Prostate gland (tissue), 2 donors: ENCODE measurements around the gene IL2RA. TPM values are rescaled to one million over a fixed set of nuclear protein-coding genes. Genes with fewer than 3 reads are reported as not detected.
"Not testable (repeated sequence)": the region's sequence is repeated elsewhere in the genome, so short reads cannot be mapped to it uniquely, and the experiment has no call there.

ENCODE experiments used
- DNase-seq: peaks from one replicate; pipeline ENCODE4 v3.0.0-alpha.2; 2019; ENCODE audit warnings: low spot score
- H3K27ac ChIP-seq, 2 donors: fragments of 200-600 bp; sonication (generic); 2 replicates each; pipeline ENCODE4 v1.5.1; 2017 to 2019
- H3K27me3 ChIP-seq: fragments of 200-600 bp; sonication (generic); replicated peaks from 2 replicates; pipeline ENCODE4 v1.5.1; 2019; ENCODE audit not compliant: insufficient read depth
- H3K36me3 ChIP-seq, 2 donors: fragments of 200-600 bp; sonication (generic); 1 replicate in 1 of 2; 2 replicates in 1 of 2; pipeline versions ENCODE4 v1.5.1 to v1.8.1; 2017 to 2019
- H3K4me1 ChIP-seq: fragments of 200-600 bp; sonication (generic); replicated peaks from 2 replicates; pipeline ENCODE4 v1.5.1; 2019
- H3K4me3 ChIP-seq, 2 donors: fragments of 200-600 bp; sonication (generic); 2 replicates each; pipeline ENCODE4 v1.5.1; 2017 to 2019
- H3K9me3 ChIP-seq: fragments of 200-600 bp; sonication (generic); 2 replicates; pipeline ENCODE4 v1.5.1; 2017
- CTCF ChIP-seq, 4 experiments: fragments of 200-600 bp in 2 of 4; fragments of 450-650 bp in 2 of 4; sonication (generic) in 2 of 4; IDR thresholded peaks; 1 replicate in 3 of 4; 2 replicates in 1 of 4; pipeline ENCODE4 v1.5.1; 2016 to 2019; ENCODE audit warnings: antibody characterized with exemption in 4 of 4, mild to moderate bottlenecking in 2 of 4, moderate library complexity in 2 of 4
- POLR2A ChIP-seq: fragments of 450-650 bp; IDR thresholded peaks from one replicate; pipeline ENCODE4 v1.6.1; 2016; ENCODE audit warnings: antibody characterized with exemption, mild to moderate bottlenecking
- POLR2AphosphoS5 ChIP-seq: sonication (generic); formaldehyde crosslinking; IDR thresholded peaks from one replicate; pipeline ENCODE4 v1.6.1; 2017; ENCODE audit warnings: antibody characterized with exemption
- WGBS: methylation state at CpG from one replicate; pipeline ENCODE4 v1.1.5; 2018; 5-methylcytosine and 5-hydroxymethylcytosine counted together
- intact Hi-C: fragments of 100-400 bp; cut with DNase I; formaldehyde crosslinking; loops from one replicate; pipeline ENCODE4 v1.14.2; 2022
- total RNA-seq, 2 donors: library from RNA; depleted of rRNA; stranded (reverse); fragments of >200 nt; gene quantifications; one replicate each; pipeline ENCODE4 v1.1.0, GENCODE V29; 2016

The IL2RA gene
- total RNA-seq, 2 donors from 2014 or later: 1.9 TPM; not detected in 1

GRCh38 chr10:6006991-6007390 is 55.2 kb downstream of the IL2RA start:
- no peak for DNase-seq
- H3K27ac ChIP-seq: no peak overlapping the region
- H3K36me3 ChIP-seq: no peaks in the 10 kb centered on the region
- no peaks in the 10 kb centered on the region for H3K9me3 ChIP-seq
- intact Hi-C loops: no loop called here
- WGBS: 100% methylated on average over 1 of the region's 1 CpG
- H3K4me1 ChIP-seq: no peaks in the 10 kb centered on the region
- no peaks in the 10 kb centered on the region for H3K27me3 ChIP-seq
- TF ChIP-seq CTCF (IDR thresholded peaks at IDR 0.05) (no peak), POLR2AphosphoS5 (no peak), POLR2A (no peak)
- H3K4me3 ChIP-seq: no peak overlapping the region

- no peak overlapping the region for H3K27ac ChIP-seq
These were observed 55.6 kb downstream of the IL2RA start for GRCh38 chr10:6006546-6006945.

GRCh38 chr10:6005856-6006395 is 56.2 kb downstream of the IL2RA start:
- intact Hi-C loops: no loop called here
- DNase-seq: no peak
- no peak overlapping the region for H3K27ac ChIP-seq
- no peak for TF ChIP-seq POLR2AphosphoS5
- no peak for TF ChIP-seq POLR2A
- no peak for TF ChIP-seq CTCF (IDR thresholded peaks at IDR 0.05)
- H3K4me3 ChIP-seq: no peak overlapping the region
- WGBS: 79% methylated on average over 8 of the region's 8 CpGs
- no peaks in the 10 kb centered on the region for H3K9me3 ChIP-seq
- no peaks in the 10 kb centered on the region for H3K4me1 ChIP-seq
- H3K27me3 ChIP-seq: no peaks in the 10 kb centered on the region
- H3K36me3 ChIP-seq: no peaks in the 10 kb centered on the region

More at GRCh38 chr10:6006546-6006945, 55.6 kb downstream of the IL2RA start:
- no peak for TF ChIP-seq CTCF (IDR thresholded peaks at IDR 0.05)
- no peak for TF ChIP-seq POLR2A
- TF ChIP-seq POLR2AphosphoS5: no peak
- H3K4me3 ChIP-seq: no peak overlapping the region
- intact Hi-C loops: no loop called here
- no peak for DNase-seq
- H3K27me3 ChIP-seq: no peaks in the 10 kb centered on the region
- no peaks in the 10 kb centered on the region for H3K36me3 ChIP-seq
- no peaks in the 10 kb centered on the region for H3K4me1 ChIP-seq
- WGBS: 79% methylated on average over 3 of the region's 3 CpGs
- H3K9me3 ChIP-seq: no peaks in the 10 kb centered on the region

GRCh38 chr10:6005161-6005804 is 56.9 kb downstream of the IL2RA start:
- WGBS: 49% methylated on average over 6 of the region's 6 CpGs
- not testable (repeated sequence) for H3K27ac ChIP-seq, DNase-seq

GRCh38 chr10:6002809-6003510 is 59.2 kb downstream of the IL2RA start:
- WGBS: 85% methylated on average over 12 of the region's 12 CpGs
- Histone ChIP-seq H3K36me3 (no peaks in the 10 kb centered on the region), H3K27ac (no peak overlapping the region), H3K4me3 (no peak overlapping the region), H3K9me3 (no peaks in the 10 kb centered on the region), H3K4me1 (no peaks in the 10 kb centered on the region), H3K27me3 (no peaks in the 10 kb centered on the region)
- intact Hi-C loops: no loop called here
- TF ChIP-seq POLR2AphosphoS5: no peak
- no peak for TF ChIP-seq POLR2A
- no peak for TF ChIP-seq CTCF (IDR thresholded peaks at IDR 0.05)
- no peak for DNase-seq

More at GRCh38 chr10:6005161-6005804, 56.9 kb downstream of the IL2RA start:
- intact Hi-C loops, H3K9me3 ChIP-seq, H3K4me3 ChIP-seq, H3K4me1 ChIP-seq, H3K36me3 ChIP-seq, H3K27me3 ChIP-seq: not testable (repeated sequence)
